Activated CD8-positive, alpha-beta T cell treated with anti-CD3 and anti-CD28 coated beads for 36 hours (primary cell): ENCODE data around the gene IZUMO4. TPM values are rescaled to one million over a fixed set of nuclear protein-coding genes. Genes with fewer than 3 reads are reported as not detected.

Experiments used
- ATAC-seq: fragments of 200-7000 bp; cut with Tn5 transposase; one replicate; pipeline ENCODE4 v1.10.0; 2021; ENCODE audit warnings: mild to moderate bottlenecking, moderate library complexity
- CTCF ChIA-PET: fragments of 350-600 bp; sonication (Branson Sonifier 250); formaldehyde crosslinking; loops from one replicate; lab custom pipeline; 2021; ENCODE audit warnings: antibody characterized with exemption; lab: Charles Lee
- POLR2A ChIA-PET: fragments of 350-600 bp; sonication (Branson Sonifier 250); formaldehyde crosslinking; loops from one replicate; lab custom pipeline; 2021; ENCODE audit warnings: antibody characterized with exemption; lab: Charles Lee
- DNase-seq: peaks from one replicate; pipeline ENCODE4 v3.0.0-alpha.2; 2020
- H3K27ac Mint-ChIP-seq: one replicate; pipeline ENCODE4 v1.8.0; 2021; ENCODE audit warnings: mild to moderate bottlenecking, mixed read lengths
- H3K27me3 Mint-ChIP-seq: one replicate; pipeline ENCODE4 v1.8.0; 2021; ENCODE audit warnings: mixed read lengths
- H3K36me3 Mint-ChIP-seq: one replicate; pipeline ENCODE4 v1.8.0; 2021; ENCODE audit warnings: low read depth, mixed read lengths
- H3K4me1 Mint-ChIP-seq: one replicate; pipeline ENCODE4 v1.8.0; 2021; ENCODE audit warnings: low read depth, mixed read lengths
- H3K4me3 Mint-ChIP-seq: one replicate; pipeline ENCODE4 v1.8.0; 2021; ENCODE audit warnings: mild to moderate bottlenecking, moderate library complexity, mixed read lengths
- H3K9me3 Mint-ChIP-seq: one replicate; pipeline ENCODE4 v1.8.0; 2021; ENCODE audit warnings: mixed read lengths
- CTCF ChIP-seq: fragments of 200-600 bp; IDR thresholded peaks from one replicate; pipeline ENCODE4 v1.8.0; 2022; ENCODE audit warnings: antibody characterized with exemption, mild to moderate bottlenecking
- intact Hi-C: fragments of 100-400 bp; cut with micrococcal nuclease; formaldehyde crosslinking; loops from one replicate; pipeline ENCODE4 v1.10.0; 2022
- total RNA-seq, 2 experiments: library from RNA; stranded (reverse); gene quantifications; one replicate each; pipeline ENCODE4 v1.2.3, GENCODE V29; 2021

The IZUMO4 gene
- total RNA-seq, 2 experiments from 2014 or later, result 22.6 to 23.0 TPM

GRCh38 chr19:2115324-2115723 lies 18.6 kb downstream of the IZUMO4 start:
- TF ChIP-seq CTCF, result no peak
- no peak overlapping the region for H3K27ac Mint-ChIP-seq
- peaks cover 12% of the 10 kb centered on the region for H3K4me1 Mint-ChIP-seq
- H3K9me3 Mint-ChIP-seq, result no peaks in the 10 kb centered on the region
- no peak for ATAC-seq
- intact Hi-C loops, result no loop called here
- no peak for DNase-seq
- ChIA-PET POLR2A (no interaction called here), CTCF (no interaction called here)
- H3K27me3 Mint-ChIP-seq, result no peaks in the 10 kb centered on the region
- H3K4me3 Mint-ChIP-seq, result no peak overlapping the region
- peaks cover 33% of the 10 kb centered on the region for H3K36me3 Mint-ChIP-seq

- intact Hi-C loops, result no loop called here
- TF ChIP-seq CTCF, result no peak
- DNase-seq (no peak), ATAC-seq (no peak)
- no peak overlapping the region for H3K27ac Mint-ChIP-seq
- POLR2A ChIA-PET, result interaction anchor here (0.6 kb wide), 1 partner anchor 471 kb away, joined by 3 read pairs; no protein-coding TSS in a partner anchor
- peaks cover 34% of the 10 kb centered on the region for H3K36me3 Mint-ChIP-seq
- peaks cover 12% of the 10 kb centered on the region for H3K4me1 Mint-ChIP-seq
- CTCF ChIA-PET, result no interaction called here
- no peaks in the 10 kb centered on the region for H3K27me3 Mint-ChIP-seq
- H3K9me3 Mint-ChIP-seq, result no peaks in the 10 kb centered on the region
- no peak overlapping the region for H3K4me3 Mint-ChIP-seq
Observed at GRCh38 chr19:2115911-2116426, 19.3 kb downstream of the IZUMO4 start.

- Mint-ChIP-seq H3K36me3 (peaks cover 38% of the 10 kb centered on the region), H3K27ac (no peak overlapping the region), H3K4me3 (no peak overlapping the region), H3K9me3 (no peaks in the 10 kb centered on the region), H3K4me1 (peaks cover 12% of the 10 kb centered on the region), H3K27me3 (no peaks in the 10 kb centered on the region)
- intact Hi-C loops, result no loop called here
- no peak for TF ChIP-seq CTCF
- DNase-seq (no peak), ATAC-seq (no peak)
- CTCF ChIA-PET, result no interaction called here
- POLR2A ChIA-PET, result interaction anchor here (0.6 kb wide), 1 partner anchor 472 kb away, joined by 3 read pairs; no protein-coding TSS in a partner anchor
Observed at GRCh38 chr19:2116507-2116906, 19.8 kb downstream of the IZUMO4 start.

GRCh38 chr19:2117215-2117960 lies 20.7 kb downstream of the IZUMO4 start:
- no peak for DNase-seq
- H3K27me3 Mint-ChIP-seq, result no peaks in the 10 kb centered on the region
- intact Hi-C loops, result no loop called here
- no peak for TF ChIP-seq CTCF
- H3K27ac Mint-ChIP-seq, result no peak overlapping the region
- peaks cover 8% of the 10 kb centered on the region for H3K4me1 Mint-ChIP-seq
- POLR2A ChIA-PET, result no interaction called here
- H3K9me3 Mint-ChIP-seq, result no peaks in the 10 kb centered on the region
- peaks cover 35% of the 10 kb centered on the region for H3K36me3 Mint-ChIP-seq
- ATAC-seq, result no peak
- H3K4me3 Mint-ChIP-seq, result no peak overlapping the region
- CTCF ChIA-PET, result no interaction called here

GRCh38 chr19:2118438-2118837 lies 21.7 kb downstream of the IZUMO4 start:
- ATAC-seq, result no peak
- CTCF ChIA-PET, result no interaction called here
- no peak for TF ChIP-seq CTCF
- H3K9me3 Mint-ChIP-seq, result no peaks in the 10 kb centered on the region
- POLR2A ChIA-PET, result no interaction called here
- peaks cover 5% of the 10 kb centered on the region for H3K4me1 Mint-ChIP-seq
- no peak for DNase-seq
- intact Hi-C loops, result no loop called here
- H3K36me3 Mint-ChIP-seq, result peaks cover 37% of the 10 kb centered on the region
- no peaks in the 10 kb centered on the region for H3K27me3 Mint-ChIP-seq
- H3K4me3 Mint-ChIP-seq, result no peak overlapping the region
- H3K27ac Mint-ChIP-seq, result no peak overlapping the region
